GM11168 (cell line): ENCODE results near the gene OR9Q1.
"Not testable (repeated sequence)": the region's sequence is repeated elsewhere in the genome, so short reads cannot be mapped to it uniquely, and the experiment has no call there.

ENCODE experiments used
- in situ Hi-C: fragments of 300-500 bp; cut with MboI; formaldehyde crosslinking; loops from one replicate; pipeline ENCODE4 v1.12.0; 2022; ENCODE audit warnings: low sequenced_read_pairs; ENCODE audit not compliant: unreplicated experiment

OR9Q1 gene

GRCh38 chr11:58023435-58023931 is at the start of gene OR9Q1:
OR9Q1 (plus strand) TSS chr11:58023881; CDS start chr11:58179445, 155,564 bp downstream.
- in situ Hi-C loops: no loop called here

- in situ Hi-C loops: no loop called here
Measured at GRCh38 chr11:57974132-57974531, 49.5 kb upstream of the OR9Q1 start.

- in situ Hi-C loops: no loop called here
Measured at GRCh38 chr11:57974848-57975601, 48.7 kb upstream of the OR9Q1 start.

GRCh38 chr11:57977709-57978108 is 46.0 kb upstream of the OR9Q1 start:
- in situ Hi-C loops: no loop called here

GRCh38 chr11:57978686-57979531 is 44.8 kb upstream of the OR9Q1 start:
- in situ Hi-C loops: no loop called here

GRCh38 chr11:57979532-57980079 is 44.1 kb upstream of the OR9Q1 start:
- in situ Hi-C loops: no loop called here

GRCh38 chr11:57980201-57980600 is 43.5 kb upstream of the OR9Q1 start:
- in situ Hi-C loops: no loop called here

- in situ Hi-C loops: no loop called here
Measured at GRCh38 chr11:57981536-57981935, 42.1 kb upstream of the OR9Q1 start.

- in situ Hi-C loops: no loop called here
Measured at GRCh38 chr11:57982776-57983175, 40.9 kb upstream of the OR9Q1 start.

- in situ Hi-C loops: no loop called here
Measured at GRCh38 chr11:57983191-57983590, 40.5 kb upstream of the OR9Q1 start.

- in situ Hi-C loops: not testable (repeated sequence)
Measured at GRCh38 chr11:57999523-57999922, 24.2 kb upstream of the OR9Q1 start.

- in situ Hi-C loops: not testable (repeated sequence)
Measured at GRCh38 chr11:58000021-58000420, 23.7 kb upstream of the OR9Q1 start.

- in situ Hi-C loops: no loop called here
Measured at GRCh38 chr11:58000699-58001098, 23.0 kb upstream of the OR9Q1 start.

- in situ Hi-C loops: no loop called here
Measured at GRCh38 chr11:58003036-58003435, 20.6 kb upstream of the OR9Q1 start.

GRCh38 chr11:58003591-58003990 is 20.1 kb upstream of the OR9Q1 start:
- in situ Hi-C loops: no loop called here

GRCh38 chr11:58004664-58005063 is 19.0 kb upstream of the OR9Q1 start:
- in situ Hi-C loops: no loop called here

GRCh38 chr11:58006940-58007339 is 16.7 kb upstream of the OR9Q1 start:
- in situ Hi-C loops: no loop called here

- in situ Hi-C loops: no loop called here
Measured at GRCh38 chr11:58011771-58012170, 11.9 kb upstream of the OR9Q1 start.

GRCh38 chr11:58024601-58025091 is 965 bp downstream of the OR9Q1 start:
- in situ Hi-C loops: no loop called here

- in situ Hi-C loops: no loop called here
Measured at GRCh38 chr11:58027341-58027740, 3.7 kb downstream of the OR9Q1 start.
